Measurements from ENCODE around the gene VSTM2L.

Gene VSTM2L

GRCh38 chr20:37879843-37880242, 23.1 kb upstream of the VSTM2L start:
- DNase-seq, result no peak

DNA sequence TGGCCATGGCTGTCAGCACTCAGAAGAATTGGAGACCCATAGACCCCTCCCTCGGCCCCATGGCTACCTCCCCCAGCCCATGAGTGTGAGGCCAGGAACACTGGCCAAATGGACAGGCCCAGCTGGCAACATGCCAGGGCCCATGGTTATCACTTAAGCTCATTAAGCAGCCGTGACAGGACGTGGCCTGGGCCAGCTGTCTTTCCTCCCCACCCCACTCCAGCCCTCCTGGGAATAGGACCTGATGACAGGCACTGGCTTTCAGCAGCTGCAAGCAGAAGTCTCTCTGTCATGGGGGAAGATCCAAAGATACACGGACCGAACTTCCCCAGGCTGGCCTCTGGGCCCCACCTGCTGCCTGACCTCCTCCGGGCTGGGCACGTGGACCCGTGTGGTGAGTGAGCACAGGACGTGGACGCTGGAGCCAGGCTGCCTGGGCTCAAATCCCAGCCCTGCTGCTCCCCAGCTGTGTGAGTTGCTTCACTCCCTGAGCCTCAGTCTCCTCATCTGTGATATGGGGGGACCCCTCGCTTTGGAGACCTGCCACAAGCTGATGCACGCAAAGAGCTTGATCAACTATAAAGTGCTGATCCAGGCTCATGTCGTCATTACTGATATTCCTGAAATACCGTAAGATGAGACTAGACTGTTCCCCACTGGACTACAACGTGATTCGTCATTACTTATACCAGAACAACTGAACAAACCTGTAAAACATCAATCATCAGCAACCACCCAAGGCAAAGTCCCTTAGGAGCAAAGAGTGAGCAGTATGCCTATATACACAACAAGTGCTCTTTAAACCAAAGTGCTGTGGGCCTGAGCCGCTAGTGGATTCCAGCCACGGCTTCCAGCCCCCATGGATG, 22.0 kb upstream of the VSTM2L start:
- DNase-seq, result peak; percentile 80

DNA sequence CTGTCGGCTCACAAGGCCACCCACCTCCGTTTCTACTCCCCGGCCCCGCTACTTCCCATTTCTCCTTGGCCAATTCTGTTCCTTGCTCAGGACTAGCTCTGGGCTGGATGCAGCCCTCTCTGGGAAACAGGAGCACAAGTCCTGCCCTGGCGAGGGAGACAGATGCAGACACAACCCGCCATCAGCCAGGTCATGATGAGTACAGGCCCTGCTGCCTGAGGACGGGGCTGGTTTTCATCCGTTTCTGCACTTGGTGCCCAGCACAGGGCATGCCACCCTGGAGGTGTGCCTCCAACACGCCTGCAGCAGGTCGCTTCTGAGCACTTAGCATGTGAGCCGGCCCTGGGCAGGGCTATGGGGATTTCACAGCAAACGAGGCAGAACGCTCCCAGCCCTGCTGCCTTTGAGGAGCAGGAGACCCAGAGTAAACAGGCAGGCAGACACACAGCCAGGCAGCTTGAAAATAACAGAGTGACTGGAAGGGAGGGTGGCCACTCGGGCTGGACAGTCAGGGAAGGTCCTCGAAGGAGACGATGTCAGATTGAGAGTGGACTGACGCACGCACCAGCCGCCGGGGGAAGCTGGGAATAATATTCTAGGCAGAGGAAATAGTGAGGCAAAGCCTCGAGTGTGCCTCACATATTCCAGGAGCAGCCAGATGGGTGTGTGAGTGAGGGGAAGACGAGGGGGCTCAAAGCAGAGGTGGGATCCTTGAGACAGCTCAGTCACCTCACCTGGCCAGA, 21.2 kb upstream of the VSTM2L start:
- DNase-seq, result no peak

GRCh38 chr20:37882961-37883712, 19.8 kb upstream of the VSTM2L start:
- DNase-seq, result no peak

DNA sequence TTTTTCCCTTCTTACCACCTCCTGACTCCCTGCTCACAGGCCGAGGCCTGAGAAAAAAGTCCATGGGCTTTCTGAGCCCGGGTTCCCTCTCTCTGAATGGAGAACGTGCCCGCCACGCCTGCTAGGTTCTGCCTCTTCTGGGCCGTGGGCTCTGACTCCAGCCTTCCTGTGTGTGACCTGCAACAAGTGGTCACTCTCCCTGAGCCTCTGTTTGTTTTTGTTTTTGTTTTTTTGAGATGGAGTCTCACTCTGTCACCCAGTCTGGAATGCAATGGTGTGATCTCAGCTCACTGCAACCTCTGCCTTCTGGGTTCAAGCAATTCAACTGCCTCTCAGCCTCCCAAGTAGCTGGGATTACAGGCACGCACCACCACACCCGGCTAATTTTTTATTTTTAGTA, 17.9 kb upstream of the VSTM2L start:
- no peak for DNase-seq

DNA sequence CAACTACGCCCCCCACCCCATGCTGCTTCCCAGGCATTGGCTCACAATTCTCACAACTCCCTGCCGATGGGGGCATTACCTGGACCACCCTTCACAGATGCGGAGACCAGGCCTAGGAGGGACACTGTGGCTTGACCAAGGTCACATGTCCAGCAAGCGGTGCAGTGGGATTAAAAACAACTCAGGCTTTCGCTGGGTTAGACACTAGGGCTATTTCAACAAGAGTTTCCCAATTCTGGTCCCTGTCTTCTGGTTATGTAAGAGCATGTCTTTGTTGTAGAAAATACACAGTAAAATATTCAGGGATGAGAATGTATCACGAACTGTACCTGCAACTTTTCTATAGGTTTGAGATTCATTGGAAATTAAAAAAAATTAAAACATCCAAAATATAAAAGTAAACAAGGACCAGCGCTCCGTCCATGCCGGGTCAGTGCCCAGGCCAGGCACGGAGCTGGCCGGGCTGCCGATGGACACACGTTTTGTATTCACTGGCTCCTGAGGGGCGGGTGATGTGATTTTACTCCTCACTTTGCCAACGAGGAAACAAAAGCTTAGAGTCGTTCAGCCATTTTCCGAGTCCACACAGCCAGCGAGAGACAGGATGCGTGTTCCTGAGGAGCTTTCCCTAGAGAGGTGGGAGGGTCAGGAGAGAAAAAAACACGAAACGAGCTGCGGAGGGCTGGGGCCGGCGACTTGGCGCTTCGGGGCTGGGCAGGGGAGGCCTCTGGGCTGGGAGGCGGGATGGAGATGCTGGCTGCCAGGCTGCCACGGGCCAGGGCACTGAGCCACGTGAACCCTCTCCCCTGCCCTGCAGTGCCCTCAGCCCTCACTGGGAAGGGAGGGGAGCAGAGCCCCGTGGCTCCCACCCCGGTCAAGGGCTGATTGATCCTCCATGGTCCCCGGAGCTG, 17.1 kb upstream of the VSTM2L start:
- DNase-seq, result no peak

- DNase-seq, result no peak
Observed at GRCh38 chr20:37886851-37887297, 16.1 kb upstream of the VSTM2L start.

- DNase-seq, result no peak
Observed at GRCh38 chr20:37888641-37889040, 14.3 kb upstream of the VSTM2L start.

DNA sequence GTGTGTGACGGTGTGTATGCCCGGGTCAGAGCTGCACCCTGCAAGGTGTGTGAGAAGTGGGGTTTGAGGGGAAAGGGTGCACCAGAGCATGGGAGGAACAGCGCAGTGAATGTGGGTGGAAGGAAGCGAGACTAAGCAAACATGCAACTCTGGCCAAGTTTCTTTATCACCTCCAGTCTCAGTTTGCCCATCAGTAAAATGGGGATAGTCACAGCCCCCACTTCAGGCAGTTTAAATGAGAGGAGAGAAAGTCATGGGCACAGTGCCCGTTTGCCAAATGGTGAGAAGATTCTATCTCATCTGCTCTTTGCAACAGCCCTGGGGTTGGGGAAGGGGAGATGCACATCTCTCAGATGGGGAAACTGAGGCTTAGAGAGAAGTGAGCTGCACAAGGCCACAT, 12.8 kb upstream of the VSTM2L start:
- DNase-seq, result no peak

- DNase-seq, result no peak
Observed at GRCh38 chr20:37890643-37891042, 12.3 kb upstream of the VSTM2L start.

- DNase-seq, result no peak
Observed at GRCh38 chr20:37892001-37892400, 10.9 kb upstream of the VSTM2L start.

DNA sequence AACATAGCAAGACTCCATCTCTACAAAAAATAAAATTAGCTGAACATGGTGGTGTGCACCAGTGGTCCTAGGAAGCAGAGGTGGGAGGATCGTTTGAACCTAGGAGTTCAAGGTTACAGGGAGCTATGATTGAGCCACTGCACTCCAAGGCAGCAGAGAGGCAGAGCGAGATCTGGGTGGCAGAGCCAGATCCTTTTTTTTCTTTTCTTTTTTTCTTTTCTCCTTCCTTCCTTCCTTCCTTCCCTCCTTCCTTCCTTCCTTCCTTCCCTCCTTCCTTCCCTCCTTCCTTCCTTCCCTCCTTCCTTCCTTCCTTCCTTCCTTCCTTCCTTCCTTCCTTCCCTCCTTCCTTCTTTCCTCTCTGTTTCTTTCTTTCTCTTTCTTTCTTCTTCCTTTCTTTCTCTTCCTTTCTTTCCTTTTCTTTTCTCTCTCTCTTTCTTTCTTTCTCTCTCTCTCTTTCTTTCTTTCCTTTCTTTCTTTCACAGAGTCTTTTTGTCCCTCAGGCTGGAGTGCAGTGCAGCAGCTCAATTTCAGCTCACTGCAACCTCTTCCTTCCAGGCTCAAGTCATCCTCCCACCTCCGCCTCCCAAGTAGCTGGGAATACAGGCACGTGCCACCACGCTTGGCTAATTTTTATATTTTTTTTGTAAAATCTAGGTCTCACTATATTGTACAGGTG, 9.2 kb upstream of the VSTM2L start:
- DNase-seq, result no peak

DNA sequence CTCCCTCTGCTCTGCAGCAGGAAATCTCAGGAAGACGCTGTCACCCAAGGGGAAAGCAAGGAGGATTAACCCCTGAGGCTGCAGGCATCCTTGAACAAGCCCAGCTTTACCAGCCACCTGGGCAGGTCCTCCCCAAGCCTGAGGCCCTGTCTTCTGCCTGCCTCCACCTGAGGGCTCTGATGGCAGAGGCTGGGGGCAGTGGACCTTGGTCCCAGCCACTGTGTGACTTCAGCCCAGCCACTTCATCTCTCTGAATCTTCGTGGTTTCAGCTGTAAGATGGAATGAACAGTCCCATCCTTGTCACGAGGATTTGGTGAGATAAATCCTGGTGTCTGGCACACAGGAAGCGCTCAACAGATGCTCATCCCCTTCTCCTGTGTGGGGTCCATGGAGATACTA, 8.5 kb upstream of the VSTM2L start:
- no peak for DNase-seq

DNA sequence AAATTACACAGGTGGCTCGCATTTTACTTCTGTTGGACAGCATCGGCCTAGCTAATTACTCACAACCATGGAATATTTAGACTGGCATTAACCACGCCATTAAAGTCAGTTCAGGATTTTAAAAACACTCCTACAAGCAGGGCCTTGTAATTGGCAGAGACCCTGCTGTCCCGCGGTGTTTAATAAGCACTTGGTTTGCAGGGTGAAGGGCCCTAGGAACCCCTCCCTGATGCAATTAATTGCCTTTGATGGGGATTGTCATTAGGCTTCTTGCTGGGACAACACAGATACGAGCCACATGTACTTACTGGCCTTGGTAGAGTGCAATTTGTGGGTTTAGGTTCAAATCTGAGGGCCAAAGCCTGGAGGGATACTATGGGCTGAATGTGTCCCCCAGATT, 7.8 kb upstream of the VSTM2L start:
- DNase-seq, result no peak

- DNase-seq, result no peak
Observed at GRCh38 chr20:37896932-37897548, 5.9 kb upstream of the VSTM2L start.

DNA sequence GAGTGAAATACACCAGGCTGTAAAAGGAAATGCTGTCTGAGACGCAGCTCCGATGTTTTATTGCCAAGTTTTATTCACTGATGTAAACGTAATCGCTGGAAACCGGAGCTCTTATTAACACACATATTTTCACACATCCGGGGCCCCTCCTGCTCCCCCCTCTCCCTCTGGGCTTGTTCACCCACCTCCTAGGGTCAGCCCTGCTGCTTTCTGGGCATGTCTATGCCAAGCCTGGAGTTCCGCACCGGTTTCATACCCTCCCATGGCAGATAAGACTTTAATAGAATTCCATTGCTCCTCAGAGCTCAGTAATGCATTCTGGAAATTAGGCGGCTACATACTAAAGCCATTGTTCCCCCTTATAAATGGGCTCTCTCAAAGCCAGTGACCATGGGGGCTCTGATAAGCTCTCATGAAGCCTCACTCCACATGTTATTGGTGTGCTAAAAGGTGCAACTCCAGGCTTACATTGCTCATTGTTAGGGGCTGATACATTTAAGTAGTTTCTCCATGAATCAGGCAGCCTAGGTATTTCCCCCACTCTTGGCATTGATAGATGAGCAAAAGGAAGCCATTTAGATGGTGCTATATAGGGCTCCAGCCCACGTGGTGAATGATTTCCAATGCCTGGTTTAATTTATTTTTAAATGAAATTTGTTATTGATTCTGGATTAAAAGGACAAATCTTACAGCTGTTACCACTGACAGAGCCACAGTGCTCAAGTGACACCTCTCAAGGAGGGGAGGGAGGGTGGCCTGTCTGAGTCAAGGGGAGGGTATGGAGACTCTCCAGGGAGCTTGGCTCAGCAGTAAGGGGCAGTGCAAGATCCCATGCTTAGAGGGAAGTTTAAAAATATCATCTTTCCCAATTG, 4.5 kb upstream of the VSTM2L start:
- no peak for DNase-seq

DNA sequence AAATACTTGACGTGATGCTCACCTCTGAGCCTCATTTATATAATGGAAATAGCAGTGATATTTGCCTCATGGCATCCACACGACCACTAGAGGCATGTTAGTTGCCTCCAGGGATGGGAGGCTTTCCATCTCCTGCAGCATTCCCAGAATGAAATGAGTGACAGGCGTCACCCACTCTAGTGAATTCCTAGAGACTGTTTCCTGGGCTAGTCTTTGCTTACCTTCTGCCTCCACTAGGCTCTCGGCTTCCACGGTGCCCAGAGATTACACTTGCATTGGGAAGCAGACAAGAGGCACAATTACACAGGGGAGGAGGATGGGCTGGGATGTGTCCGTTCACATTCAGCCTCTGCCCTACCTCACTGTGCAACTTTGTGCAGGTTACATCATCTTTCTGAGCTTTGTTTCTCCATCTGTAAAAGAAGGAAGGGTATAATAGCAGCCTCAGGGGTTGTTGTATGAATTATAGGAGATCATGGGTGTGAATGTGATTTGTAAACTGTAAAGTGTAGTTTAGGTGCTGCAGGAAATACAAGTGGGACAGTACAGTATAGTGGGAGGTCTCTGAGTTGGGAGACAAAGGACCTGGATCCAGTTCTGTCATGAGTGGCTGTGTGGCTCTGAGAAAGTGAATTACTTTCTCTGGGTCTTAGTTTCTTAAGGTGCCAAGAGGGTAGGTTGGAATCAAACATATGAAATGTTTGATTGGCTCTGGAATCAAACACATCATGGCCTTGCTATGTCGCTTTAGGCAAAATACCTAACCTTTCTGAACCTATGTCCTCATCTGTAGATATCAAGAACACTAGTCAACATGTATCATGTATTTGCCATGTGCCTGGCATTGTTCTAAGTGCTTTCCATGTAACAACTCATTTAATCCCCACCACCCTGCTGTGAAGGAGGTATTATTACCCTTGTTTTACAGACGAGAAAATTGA, 3.6 kb upstream of the VSTM2L start:
- DNase-seq, result no peak

DNA sequence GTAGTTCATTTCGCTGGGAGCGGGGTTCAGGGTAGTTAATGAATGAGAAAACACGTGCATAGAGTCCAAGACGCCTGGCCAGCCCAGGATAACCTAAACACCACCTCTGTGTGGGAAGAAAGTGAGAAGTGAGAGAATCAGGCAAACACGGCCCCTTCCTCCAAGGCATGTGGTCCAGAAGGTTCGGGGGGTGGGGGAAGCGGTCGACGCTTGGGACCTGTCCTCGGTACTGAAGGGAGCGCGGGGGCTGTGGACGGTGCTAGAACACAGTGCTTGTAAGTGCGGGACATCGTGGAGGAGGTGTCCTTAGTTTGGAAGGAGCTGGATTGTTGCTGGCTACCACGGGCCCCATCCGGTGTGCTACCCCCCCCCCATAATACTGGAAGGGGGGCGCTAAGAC, 1.7 kb upstream of the VSTM2L start:
- no peak for DNase-seq

Data from right hindlimb (tissue), 1 donor.